ENCODE results near the gene CDKAL1.
A peak's percentile ranks its signal among the peaks of the same experiment; 100 is the strongest.

The CDKAL1 gene

DNA sequence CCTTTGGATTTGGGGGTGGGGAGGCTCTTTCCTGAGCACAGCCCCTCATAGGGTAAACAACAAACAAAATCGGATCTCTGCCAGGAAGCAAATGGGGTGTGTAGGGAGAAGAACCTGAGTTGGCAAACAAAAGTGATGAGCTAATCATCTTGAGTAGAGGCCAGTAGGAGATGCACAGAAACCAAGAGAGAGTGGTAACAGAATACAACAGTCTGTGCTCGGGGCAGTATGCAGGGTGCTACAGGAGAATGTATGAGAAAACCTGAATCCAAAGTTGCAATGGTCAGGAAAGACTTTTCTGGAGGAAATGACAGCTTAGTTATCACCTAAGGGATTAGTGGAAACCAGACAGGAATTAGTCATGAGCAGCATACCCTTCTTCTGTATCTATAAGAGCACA is 177.8 kb downstream of the CDKAL1 start:
- no peak for TF ChIP-seq GLIS3 (CRISPR knock-in tag; IDR thresholded peaks at IDR 0.05)
- TF ChIP-seq OSR1 (CRISPR knock-in tag; IDR thresholded peaks at IDR 0.05): no peak
- TF ChIP-seq ZNF70 (CRISPR knock-in tag; IDR thresholded peaks at IDR 0.05): no peak
- ATAC-seq: no peak

DNA sequence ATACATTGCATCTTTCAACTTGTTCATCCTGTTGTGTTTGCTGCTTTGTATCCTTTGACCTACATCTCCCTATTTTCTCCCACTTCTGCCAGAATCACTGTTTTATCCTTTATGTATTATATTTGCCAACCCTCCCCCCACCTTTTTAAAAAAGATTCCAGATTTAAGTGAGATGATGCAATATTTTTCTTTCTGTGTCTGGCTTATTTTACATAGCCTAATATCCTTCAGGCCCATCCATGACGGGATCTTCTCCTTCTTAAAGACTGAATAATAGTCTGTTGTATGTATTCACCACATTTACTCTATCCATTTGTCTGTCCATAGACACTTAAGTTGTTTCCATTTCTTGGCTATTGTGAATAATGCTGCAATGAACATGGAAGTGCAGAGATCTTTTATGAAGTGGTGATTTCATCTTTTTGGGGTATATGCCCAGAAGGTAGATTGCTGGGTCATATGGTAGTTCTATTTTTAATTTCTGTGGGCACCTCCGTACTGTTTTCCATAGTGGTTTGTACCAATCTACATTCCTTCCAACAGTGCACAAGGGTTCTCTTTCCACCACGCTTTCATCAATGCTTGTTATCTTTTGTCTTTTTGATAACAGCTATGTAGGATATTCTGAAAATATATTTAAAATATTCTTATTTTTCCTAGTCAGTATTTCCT is 181.0 kb downstream of the CDKAL1 start:
- TF ChIP-seq, protein P1, sequence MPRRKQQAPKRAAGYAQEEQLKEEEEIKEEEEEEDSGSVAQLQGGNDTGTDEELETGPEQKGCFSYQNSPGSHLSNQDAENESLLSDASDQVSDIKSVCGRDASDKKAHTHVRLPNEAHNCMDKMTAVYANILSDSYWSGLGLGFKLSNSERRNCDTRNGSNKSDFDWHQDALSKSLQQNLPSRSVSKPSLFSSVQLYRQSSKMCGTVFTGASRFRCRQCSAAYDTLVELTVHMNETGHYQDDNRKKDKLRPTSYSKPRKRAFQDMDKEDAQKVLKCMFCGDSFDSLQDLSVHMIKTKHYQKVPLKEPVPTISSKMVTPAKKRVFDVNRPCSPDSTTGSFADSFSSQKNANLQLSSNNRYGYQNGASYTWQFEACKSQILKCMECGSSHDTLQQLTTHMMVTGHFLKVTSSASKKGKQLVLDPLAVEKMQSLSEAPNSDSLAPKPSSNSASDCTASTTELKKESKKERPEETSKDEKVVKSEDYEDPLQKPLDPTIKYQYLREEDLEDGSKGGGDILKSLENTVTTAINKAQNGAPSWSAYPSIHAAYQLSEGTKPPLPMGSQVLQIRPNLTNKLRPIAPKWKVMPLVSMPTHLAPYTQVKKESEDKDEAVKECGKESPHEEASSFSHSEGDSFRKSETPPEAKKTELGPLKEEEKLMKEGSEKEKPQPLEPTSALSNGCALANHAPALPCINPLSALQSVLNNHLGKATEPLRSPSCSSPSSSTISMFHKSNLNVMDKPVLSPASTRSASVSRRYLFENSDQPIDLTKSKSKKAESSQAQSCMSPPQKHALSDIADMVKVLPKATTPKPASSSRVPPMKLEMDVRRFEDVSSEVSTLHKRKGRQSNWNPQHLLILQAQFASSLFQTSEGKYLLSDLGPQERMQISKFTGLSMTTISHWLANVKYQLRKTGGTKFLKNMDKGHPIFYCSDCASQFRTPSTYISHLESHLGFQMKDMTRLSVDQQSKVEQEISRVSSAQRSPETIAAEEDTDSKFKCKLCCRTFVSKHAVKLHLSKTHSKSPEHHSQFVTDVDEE (CRISPR knock-in tag; IDR thresholded peaks at IDR 0.05): no peak
- TF ChIP-seq ISL1 (CRISPR knock-in tag; IDR thresholded peaks at IDR 0.05): peak; percentile 67
- no peak for ATAC-seq

- ATAC-seq: no peak
These were observed 182.6 kb downstream of the CDKAL1 start for GRCh38 chr6:20716865-20717264.

GRCh38 chr6:20717743-20718142 is 183.5 kb downstream of the CDKAL1 start:
- ATAC-seq: no peak
- TF ChIP-seq, protein P2, sequence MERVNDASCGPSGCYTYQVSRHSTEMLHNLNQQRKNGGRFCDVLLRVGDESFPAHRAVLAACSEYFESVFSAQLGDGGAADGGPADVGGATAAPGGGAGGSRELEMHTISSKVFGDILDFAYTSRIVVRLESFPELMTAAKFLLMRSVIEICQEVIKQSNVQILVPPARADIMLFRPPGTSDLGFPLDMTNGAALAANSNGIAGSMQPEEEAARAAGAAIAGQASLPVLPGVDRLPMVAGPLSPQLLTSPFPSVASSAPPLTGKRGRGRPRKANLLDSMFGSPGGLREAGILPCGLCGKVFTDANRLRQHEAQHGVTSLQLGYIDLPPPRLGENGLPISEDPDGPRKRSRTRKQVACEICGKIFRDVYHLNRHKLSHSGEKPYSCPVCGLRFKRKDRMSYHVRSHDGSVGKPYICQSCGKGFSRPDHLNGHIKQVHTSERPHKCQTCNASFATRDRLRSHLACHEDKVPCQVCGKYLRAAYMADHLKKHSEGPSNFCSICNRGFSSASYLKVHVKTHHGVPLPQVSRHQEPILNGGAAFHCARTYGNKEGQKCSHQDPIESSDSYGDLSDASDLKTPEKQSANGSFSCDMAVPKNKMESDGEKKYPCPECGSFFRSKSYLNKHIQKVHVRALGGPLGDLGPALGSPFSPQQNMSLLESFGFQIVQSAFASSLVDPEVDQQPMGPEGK (CRISPR knock-in tag; IDR thresholded peaks at IDR 0.05; ENCODE audit: borderline replicate concordance): no peak
- TF ChIP-seq CSDC2 (CRISPR knock-in tag; IDR thresholded peaks at IDR 0.05): no peak
- TF ChIP-seq GLIS3 (CRISPR knock-in tag; IDR thresholded peaks at IDR 0.05): no peak
- TF ChIP-seq OSR1 (CRISPR knock-in tag; IDR thresholded peaks at IDR 0.05): no peak
- TF ChIP-seq ISL1 (CRISPR knock-in tag; IDR thresholded peaks at IDR 0.05): no peak

More at GRCh38 chr6:20716865-20717264, 182.6 kb downstream of the CDKAL1 start:
- TF ChIP-seq, protein P2 (CRISPR knock-in tag; IDR thresholded peaks at IDR 0.05; ENCODE audit: borderline replicate concordance): no peak
- TF ChIP-seq BACH2 (CRISPR knock-in tag; IDR thresholded peaks at IDR 0.05; ENCODE audit: borderline replicate concordance) (no peak), POU6F1 (CRISPR knock-in tag; IDR thresholded peaks at IDR 0.05; ENCODE audit: borderline replicate concordance, low read depth) (no peak), ZC3H10 (CRISPR knock-in tag; IDR thresholded peaks at IDR 0.05) (no peak), GLIS3 (CRISPR knock-in tag; IDR thresholded peaks at IDR 0.05) (no peak), PPARA (CRISPR knock-in tag; IDR thresholded peaks at IDR 0.05; ENCODE audit: borderline replicate concordance) (no peak), ZNF8 (CRISPR knock-in tag; IDR thresholded peaks at IDR 0.05) (no peak), TCF4 (CRISPR knock-in tag; IDR thresholded peaks at IDR 0.05; ENCODE audit: borderline replicate concordance) (no peak), ARNTL (CRISPR knock-in tag; IDR thresholded peaks at IDR 0.05; ENCODE audit: borderline replicate concordance, low read depth) (no peak), ZNF70 (CRISPR knock-in tag; IDR thresholded peaks at IDR 0.05) (no peak), CSRNP3 (CRISPR knock-in tag; IDR thresholded peaks at IDR 0.05) (no peak), ZFP3 (CRISPR knock-in tag; IDR thresholded peaks at IDR 0.05) (no peak), OSR1 (CRISPR knock-in tag; IDR thresholded peaks at IDR 0.05) (no peak)
- TF ChIP-seq, protein P3, sequence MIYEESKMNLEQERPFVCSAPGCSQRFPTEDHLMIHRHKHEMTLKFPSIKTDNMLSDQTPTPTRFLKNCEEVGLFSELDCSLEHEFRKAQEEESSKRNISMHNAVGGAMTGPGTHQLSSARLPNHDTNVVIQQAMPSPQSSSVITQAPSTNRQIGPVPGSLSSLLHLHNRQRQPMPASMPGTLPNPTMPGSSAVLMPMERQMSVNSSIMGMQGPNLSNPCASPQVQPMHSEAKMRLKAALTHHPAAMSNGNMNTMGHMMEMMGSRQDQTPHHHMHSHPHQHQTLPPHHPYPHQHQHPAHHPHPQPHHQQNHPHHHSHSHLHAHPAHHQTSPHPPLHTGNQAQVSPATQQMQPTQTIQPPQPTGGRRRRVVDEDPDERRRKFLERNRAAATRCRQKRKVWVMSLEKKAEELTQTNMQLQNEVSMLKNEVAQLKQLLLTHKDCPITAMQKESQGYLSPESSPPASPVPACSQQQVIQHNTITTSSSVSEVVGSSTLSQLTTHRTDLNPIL (CRISPR knock-in tag; IDR thresholded peaks at IDR 0.05; ENCODE audit: low read depth): no peak

Measured in SK-N-SH treated with all-trans-retinoic acid at 6 μM for 48 hours (cell line).